GM10847 (cell line): ENCODE results near the gene CDRT15.

Experiments
- POLR2A ChIP-seq: IDR thresholded peaks from 2 replicates; pipeline ENCODE4 v1.6.1; 2011; ENCODE audit not compliant: insufficient read length; ENCODE audit errors: extremely low read depth

The CDRT15 gene

GRCh38 chr17:14209215-14209614, 27.4 kb downstream of the CDRT15 start:
- TF ChIP-seq POLR2A: no peak

DNA sequence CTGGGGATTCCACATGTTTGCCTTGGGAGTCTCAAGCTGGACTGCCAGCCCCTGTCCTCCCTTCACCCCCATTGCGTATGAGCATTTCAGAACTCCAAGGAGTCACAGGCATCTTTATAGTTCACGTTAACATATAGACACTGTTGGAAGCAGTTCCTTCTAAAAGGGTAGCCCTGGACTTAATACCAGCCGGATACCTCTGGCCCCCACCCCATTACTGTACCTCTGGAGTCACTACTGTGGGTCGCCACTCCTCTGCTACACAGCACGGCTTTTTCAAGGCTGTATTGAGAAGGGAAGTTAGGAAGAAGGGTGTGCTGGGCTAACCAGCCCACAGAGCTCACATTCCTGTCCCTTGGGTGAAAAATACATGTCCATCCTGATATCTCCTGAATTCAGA, 28.9 kb downstream of the CDRT15 start:
- TF ChIP-seq POLR2A: no peak

DNA sequence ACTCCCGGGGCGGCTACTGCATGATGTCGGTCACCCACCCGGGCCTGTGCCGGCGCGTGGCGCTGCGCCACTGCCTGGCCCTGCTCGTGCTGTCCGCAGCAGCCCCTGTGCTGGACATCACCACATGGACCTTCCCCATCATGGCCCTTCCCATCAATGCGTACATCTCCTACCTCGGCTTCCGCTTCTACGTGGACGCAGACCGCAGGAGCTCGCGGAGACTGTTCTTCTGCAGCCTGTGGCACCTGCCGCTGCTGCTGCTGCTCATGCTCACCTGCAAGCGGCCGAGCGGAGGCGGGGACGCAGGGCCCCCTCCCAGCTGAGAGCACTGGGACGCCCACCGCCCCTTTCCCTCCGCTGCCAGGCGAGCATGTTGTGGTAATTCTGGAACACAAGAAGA, 29.8 kb downstream of the CDRT15 start:
- no peak for TF ChIP-seq POLR2A

GRCh38 chr17:14205992-14206461, 30.6 kb downstream of the CDRT15 start:
- TF ChIP-seq POLR2A: no peak

GRCh38 chr17:14205380-14205779, 31.3 kb downstream of the CDRT15 start:
- TF ChIP-seq POLR2A: no peak

GRCh38 chr17:14204546-14204945, 32.1 kb downstream of the CDRT15 start:
- no peak for TF ChIP-seq POLR2A

- TF ChIP-seq POLR2A: no peak
These were observed 32.6 kb downstream of the CDRT15 start for GRCh38 chr17:14204084-14204483.

- TF ChIP-seq POLR2A: no peak
These were observed 33.3 kb downstream of the CDRT15 start for GRCh38 chr17:14203388-14203787.

- TF ChIP-seq POLR2A: no peak
These were observed 34.1 kb downstream of the CDRT15 start for GRCh38 chr17:14202388-14203166.

- no peak for TF ChIP-seq POLR2A
These were observed 34.7 kb downstream of the CDRT15 start for GRCh38 chr17:14201988-14202380.

DNA sequence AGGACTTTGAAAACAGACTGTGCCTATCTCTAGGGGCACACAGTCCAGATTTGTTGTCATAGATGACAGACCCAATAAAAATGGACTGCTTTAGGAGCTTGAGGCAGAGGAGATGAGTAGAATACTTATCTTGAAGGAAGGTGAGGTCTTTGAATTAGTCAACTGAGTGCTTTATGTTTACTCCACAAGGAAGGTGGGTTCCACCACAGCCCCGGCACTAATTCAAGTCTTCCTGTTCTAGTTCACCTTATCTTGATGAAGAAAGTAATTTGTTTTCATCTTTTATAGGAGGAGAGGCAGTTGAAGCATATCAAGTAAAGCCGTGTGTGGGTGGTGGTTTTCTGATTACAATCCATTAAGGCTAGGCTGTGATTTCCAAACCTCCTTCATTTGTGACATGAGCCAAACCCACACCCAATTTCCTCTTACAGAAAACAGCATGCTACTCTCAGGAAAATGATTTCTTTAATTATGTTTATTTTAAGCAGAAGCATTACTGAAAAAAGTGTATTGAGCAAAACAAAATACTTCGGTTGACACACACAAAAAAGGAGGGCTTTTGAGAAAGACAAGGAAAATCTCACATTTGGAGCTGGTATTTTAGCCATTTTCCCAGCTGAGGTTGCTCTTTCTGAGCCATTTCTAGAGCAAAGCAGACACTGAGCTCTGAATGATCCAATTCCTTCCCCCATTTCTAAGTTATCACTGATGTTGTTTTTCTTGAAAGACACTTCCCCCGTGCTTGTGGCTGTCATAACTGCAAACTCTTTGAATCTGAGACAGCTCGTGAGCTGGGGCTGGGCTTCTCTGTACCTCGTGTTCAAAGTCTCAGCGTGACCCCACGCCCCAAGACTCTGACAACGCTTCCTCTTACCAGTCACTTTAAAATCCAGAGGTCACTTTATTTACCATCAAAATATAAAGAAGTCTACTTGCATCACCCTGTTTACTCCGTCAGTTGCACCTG, 35.4 kb downstream of the CDRT15 start:
- no peak for TF ChIP-seq POLR2A

GRCh38 chr17:14200354-14200753, 36.3 kb downstream of the CDRT15 start:
- no peak for TF ChIP-seq POLR2A

GRCh38 chr17:14199601-14200000, 37.1 kb downstream of the CDRT15 start:
- TF ChIP-seq POLR2A: no peak

DNA sequence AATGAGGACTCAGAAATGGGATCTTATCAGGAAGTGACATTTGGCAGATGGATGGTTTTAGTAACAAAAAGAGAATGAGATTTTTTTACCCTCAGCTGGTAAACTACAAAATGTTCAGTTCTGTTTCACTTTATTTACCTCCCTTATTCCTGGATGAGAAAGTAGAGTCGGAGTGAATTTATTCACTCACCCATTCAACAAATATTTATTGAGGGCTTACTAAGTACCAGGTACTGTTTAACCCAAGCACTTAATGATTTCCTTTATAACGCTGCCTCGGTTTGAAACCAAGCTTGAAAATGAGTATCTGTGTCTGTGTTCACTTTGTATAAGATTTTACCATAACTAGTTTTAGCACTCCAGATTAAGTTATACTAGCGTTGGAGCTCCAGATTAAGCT, 38.1 kb downstream of the CDRT15 start:
- TF ChIP-seq POLR2A: no peak

- no peak for TF ChIP-seq POLR2A
These were observed 38.6 kb downstream of the CDRT15 start for GRCh38 chr17:14198013-14198412.

DNA sequence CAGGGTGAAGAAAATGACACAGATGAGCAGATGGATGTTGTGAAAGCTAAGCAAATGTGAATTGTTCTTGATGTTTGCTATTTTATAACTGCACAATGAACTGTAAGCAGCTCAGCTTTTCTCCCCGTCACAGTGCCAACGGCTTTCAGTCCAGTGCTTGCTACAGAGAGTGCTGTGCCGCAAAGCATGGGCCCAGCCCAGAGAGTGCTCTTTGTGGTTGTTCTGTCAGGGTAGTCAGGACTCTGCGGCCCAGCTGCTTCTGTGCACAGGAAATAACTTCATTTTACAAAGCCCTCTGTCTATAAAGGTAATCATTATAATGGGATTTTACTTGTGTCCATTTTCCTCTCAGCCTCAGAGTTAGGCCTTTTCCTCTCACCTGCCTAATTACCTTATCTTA, 39.1 kb downstream of the CDRT15 start:
- no peak for TF ChIP-seq POLR2A

DNA sequence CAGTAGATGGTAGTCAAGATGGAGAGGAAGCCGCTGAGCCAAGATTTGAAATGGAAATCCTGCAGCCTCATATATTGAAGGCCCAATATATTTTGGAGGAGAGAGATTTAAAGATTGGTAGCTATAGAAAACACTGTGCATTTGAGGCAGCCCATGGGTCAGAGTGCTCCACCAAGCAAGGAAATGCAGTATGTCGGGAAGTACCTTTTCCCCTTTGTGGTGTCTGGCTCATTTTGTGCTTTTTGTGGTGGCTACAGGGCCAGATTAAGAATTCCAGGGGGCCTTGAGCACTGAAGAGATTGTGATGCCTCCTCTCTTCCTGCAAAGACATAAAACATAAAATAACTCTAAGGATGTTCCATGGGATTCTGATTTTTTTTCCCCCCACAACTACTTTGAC, 39.6 kb downstream of the CDRT15 start:
- no peak for TF ChIP-seq POLR2A
